Panc1 (cell line): ENCODE data around the gene NBPF14. TPM values are rescaled to one million over a fixed set of nuclear protein-coding genes. Genes with fewer than 3 reads are reported as not detected.
"Not testable (repeated sequence)": the region's sequence is repeated elsewhere in the genome, so short reads cannot be mapped to it uniquely, and the experiment has no call there.

Source experiments
- ATAC-seq: fragments of 200-7000 bp; cut with Tn5 transposase; 2 replicates; pipeline ENCODE4 v1.9.1; 2020; ENCODE audit warnings: mild to moderate bottlenecking, moderate library complexity
- BruUV-seq: library from RNA; stranded (reverse); fragments of 400-500 nt; replicated peaks from 2 replicates; lab custom pipeline; 2021; lab: Mats Ljungman, UMichigan
- CTCF ChIA-PET: fragments of 300-600 bp; sonication (Branson Sonifier 250); formaldehyde crosslinking; loops from one replicate; lab custom pipeline; 2022; ENCODE audit warnings: antibody characterized with exemption; lab: Charles Lee
- POLR2A ChIA-PET: fragments of 300-600 bp; sonication (Branson Sonifier 250); formaldehyde crosslinking; loops from one replicate; lab custom pipeline; 2022; ENCODE audit warnings: antibody characterized with exemption; lab: Charles Lee
- DNase-seq: peaks from one replicate; pipeline ENCODE4 v3.0.0-alpha.2; 2010; ENCODE audit warnings: low read depth, low spot score
- H3K27ac ChIP-seq: 2 replicates; pipeline ENCODE4 v1.5.1; 2011; ENCODE audit warnings: mild to moderate bottlenecking, low read length, inconsistent platforms
- H3K27me3 ChIP-seq: fragments of 200-500 bp; sonication (Bioruptor generic); 2 replicates; pipeline ENCODE4 v1.6.0; 2014; ENCODE audit warnings: low read length, inconsistent platforms; ENCODE audit not compliant: control insufficient read depth, insufficient read depth
- H3K36me3 ChIP-seq: fragments of 200-500 bp; sonication (Bioruptor generic); 2 replicates; pipeline ENCODE4 v1.5.1; 2014; ENCODE audit warnings: inconsistent platforms, mild to moderate bottlenecking, low read length, moderate library complexity; ENCODE audit not compliant: control insufficient read depth, insufficient read depth
- H3K4me1 ChIP-seq: 2 replicates; pipeline ENCODE4 v1.5.1; 2011; ENCODE audit warnings: inconsistent platforms, mild to moderate bottlenecking, low read length, moderate library complexity; ENCODE audit not compliant: control insufficient read depth, insufficient read depth
- H3K4me3 ChIP-seq, 2 experiments: 2 replicates each; pipeline ENCODE4 v1.5.1; 2011 to 2012; ENCODE audit warnings: low read depth in 2 of 2, low read length in 2 of 2, mild to moderate bottlenecking in 2 of 2, inconsistent platforms in 1 of 2, moderate library complexity in 1 of 2
- H3K9me3 ChIP-seq: fragments of 200-500 bp; sonication (Bioruptor generic); 2 replicates; pipeline ENCODE4 v1.5.1; 2014; ENCODE audit warnings: low read depth, mild to moderate bottlenecking, inconsistent platforms, low read length, moderate library complexity; ENCODE audit not compliant: control insufficient read depth, insufficient read depth
- in situ Hi-C: cut with HindIII; loops from 2 replicates; pipeline ENCODE4 v1.10.0; 2016; ENCODE audit warnings: low sequenced_read_pairs, low pct_unique_long_range_greater_than_20kb
- intact Hi-C: fragments of 100-400 bp; cut with micrococcal nuclease; formaldehyde crosslinking; loops from one replicate; pipeline ENCODE4 v1.10.0; 2022; ENCODE audit not compliant: unreplicated experiment
- total RNA-seq: library from RNA; stranded (reverse); gene quantifications from one replicate; pipeline ENCODE4 v1.2.1, GENCODE V29; 2021; ENCODE audit not compliant: unreplicated experiment

NBPF14 gene
- total RNA-seq, 1 experiment from 2014 or later, result 19.7 TPM

DNA sequence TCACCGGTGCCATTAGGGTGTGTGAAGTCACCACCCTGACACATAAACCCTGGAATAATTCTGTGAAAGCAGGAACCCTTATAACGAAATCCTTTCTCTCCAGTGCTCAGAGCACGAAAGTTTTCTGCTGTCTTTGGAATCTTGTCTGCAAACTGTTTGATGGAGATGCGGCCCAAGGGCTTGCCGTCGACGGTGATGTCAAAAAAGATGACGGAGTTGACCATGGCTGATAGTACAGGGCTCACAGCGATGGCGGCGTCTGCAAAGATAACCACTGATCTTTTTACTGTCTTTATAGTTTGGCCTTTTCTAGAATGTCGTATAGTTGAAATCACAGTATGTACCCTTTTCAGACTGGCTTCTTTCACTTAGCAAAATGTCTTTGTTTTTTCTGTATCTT is 112.8 kb downstream of the NBPF14 start, which contains the start of gene PPIAL4G:
TSS of gene PPIAL4G (minus strand) at position 274 of the 400 bp plus-strand sequence. CDS start at position 224, 50 bp downstream.
- CTCF ChIA-PET, ATAC-seq, H3K27me3 ChIP-seq, H3K9me3 ChIP-seq, H3K36me3 ChIP-seq, in situ Hi-C loops, H3K4me1 ChIP-seq, POLR2A ChIA-PET, H3K4me3 ChIP-seq, intact Hi-C loops, BruUV-seq, DNase-seq, H3K27ac ChIP-seq: not testable (repeated sequence)

Other genes with a start within 250 kb of the NBPF14 start
- not detected for gene PPIAL4G, start 112.7 kb downstream of the NBPF14 start, total RNA-seq
- gene NUDT4B, start 152.8 kb upstream of the NBPF14 start, total RNA-seq, result 0.59 TPM
- gene PDE4DIP, start 248.4 kb upstream of the NBPF14 start, total RNA-seq, result 13.6 TPM